Liver (tissue), 9 donors: ENCODE data around the gene MACROD1. TPM values are rescaled to one million over a fixed set of nuclear protein-coding genes. Genes with fewer than 3 reads are reported as not detected.

Experiments
- DNase-seq: peaks from one replicate; pipeline ENCODE4 v3.0.0-alpha.2; 2017; ENCODE audit warnings: low spot score
- H3K27ac ChIP-seq, 2 donors: one replicate each; pipeline ENCODE4 v1.7.0; 2013; ENCODE audit warnings: inconsistent platforms in 2 of 2, low read length in 2 of 2, control low read depth in 1 of 2, low read depth in 1 of 2, mild to moderate bottlenecking in 1 of 2
- H3K27me3 ChIP-seq, 4 donors: one replicate each; pipeline versions ENCODE4 v1.6.1 to v1.7.0; 2013; ENCODE audit warnings: low read length in 3 of 4, inconsistent platforms in 1 of 4, mild to moderate bottlenecking in 1 of 4, moderate library complexity in 1 of 4; ENCODE audit not compliant: control insufficient read depth in 4 of 4, insufficient read depth in 4 of 4
- H3K36me3 ChIP-seq, 4 donors: one replicate each; pipeline versions ENCODE4 v1.6.1 to v1.7.0; 2013; ENCODE audit warnings: low read length in 3 of 4, mild to moderate bottlenecking in 3 of 4, low read depth in 1 of 4, moderate library complexity in 1 of 4; ENCODE audit not compliant: control insufficient read depth in 4 of 4, insufficient read depth in 3 of 4
- H3K4me1 ChIP-seq, 4 donors: one replicate each; pipeline versions ENCODE4 v1.6.1 to v1.7.0; 2013; ENCODE audit warnings: low read length in 3 of 4, mild to moderate bottlenecking in 3 of 4, moderate library complexity in 1 of 4; ENCODE audit not compliant: control insufficient read depth in 4 of 4, insufficient read depth in 4 of 4
- H3K4me3 ChIP-seq, 3 donors: one replicate each; pipeline versions ENCODE4 v1.6.1 to v1.7.0; 2013; ENCODE audit warnings: low read length in 3 of 3, control low read depth in 1 of 3, low read depth in 1 of 3, mild to moderate bottlenecking in 1 of 3
- H3K9ac ChIP-seq, 2 donors: one replicate each; pipeline ENCODE4 v1.7.0; 2013; ENCODE audit warnings: low read length in 2 of 2, mild to moderate bottlenecking in 2 of 2, moderate library complexity in 2 of 2, control low read depth in 1 of 2, low read depth in 1 of 2
- H3K9me3 ChIP-seq, 4 donors: one replicate each; pipeline versions ENCODE4 v1.6.1 to v1.7.0; 2013; ENCODE audit warnings: low read length in 3 of 4; ENCODE audit not compliant: control insufficient read depth in 4 of 4
- EGR1 ChIP-seq, 2 donors: IDR thresholded peaks; 2 replicates each; pipeline ENCODE4 v1.6.1; 2016 to 2018; ENCODE audit warnings: antibody characterized with exemption in 2 of 2, low read depth in 2 of 2
- FOXA1 ChIP-seq: IDR thresholded peaks from 2 replicates; pipeline ENCODE4 v1.6.1; 2016; ENCODE audit warnings: antibody characterized with exemption
- GABPA ChIP-seq, 2 donors: IDR thresholded peaks in 1 of 2; conservative IDR thresholded peaks in 1 of 2; 2 replicates each; pipeline ENCODE4 v1.6.1; 2016; ENCODE audit warnings: antibody characterized with exemption in 2 of 2, mild to moderate bottlenecking in 1 of 2, moderate library complexity in 1 of 2
- HNF4A ChIP-seq, 2 donors: conservative IDR thresholded peaks; 2 replicates each; pipeline ENCODE4 v1.6.1; 2016; ENCODE audit warnings: antibody characterized with exemption in 2 of 2, mild to moderate bottlenecking in 2 of 2
- HNF4G ChIP-seq: IDR thresholded peaks from 2 replicates; pipeline ENCODE4 v1.6.1; 2016; ENCODE audit warnings: antibody characterized with exemption
- NR2F2 ChIP-seq: IDR thresholded peaks from 2 replicates; pipeline ENCODE4 v1.6.1; 2016; ENCODE audit warnings: antibody characterized with exemption
- RAD21 ChIP-seq, 2 donors: IDR thresholded peaks; 2 replicates each; pipeline ENCODE4 v1.6.1; 2016; ENCODE audit warnings: antibody characterized with exemption in 2 of 2, mild to moderate bottlenecking in 2 of 2
- RXRA ChIP-seq, 2 donors: IDR thresholded peaks; 2 replicates each; pipeline ENCODE4 v1.6.1; 2017 to 2018; ENCODE audit warnings: antibody characterized with exemption in 2 of 2, mild to moderate bottlenecking in 1 of 2
- SP1 ChIP-seq: IDR thresholded peaks from 2 replicates; pipeline ENCODE4 v1.6.1; 2018; ENCODE audit warnings: antibody characterized with exemption, mild to moderate bottlenecking
- YY1 ChIP-seq: IDR thresholded peaks from 2 replicates; pipeline ENCODE4 v1.6.1; 2016; ENCODE audit warnings: antibody characterized with exemption, mild to moderate bottlenecking
- WGBS: extraction: QIAGEN DNeasy Blood & Tissue Kit; methylation state at CpG from one replicate; pipeline ENCODE4 v1.1.7; 2013; 5-methylcytosine and 5-hydroxymethylcytosine counted together
- polyA plus RNA-seq, 2 donors: library from polyadenylated mRNA; stranded (reverse) in 1 of 2; unstranded in 1 of 2; fragments of 200-250 nt in 1 of 2; fragments of >200 nt in 1 of 2; fragmentation: Nextera tagmentation in 1 of 2; extraction: Ambion mirVana in 1 of 2; gene quantifications; one replicate each; pipeline versions ENCODE4 v1.2.1 to v1.2.3, GENCODE V29; 2013 to 2015
- total RNA-seq, 2 donors: library from RNA; depleted of rRNA; stranded (reverse); fragments of >200 nt; gene quantifications; one replicate each; pipeline ENCODE4 v1.2.3, GENCODE V29; 2014
- TF ChIP-seq, protein P1 (sequence below): IDR thresholded peaks from 2 replicates; pipeline ENCODE4 v1.6.1; 2016; ENCODE audit warnings: antibody characterized with exemption
- donor health status: healthy.
- donor health status: healthy.
- donor health status: healthy.
- donor health status: healthy.
- donor health status: healthy.

The MACROD1 gene
- total and polyA plus RNA-seq, 4 donors, result 8.9 to 25.9 (median 13.1) TPM

DNA sequence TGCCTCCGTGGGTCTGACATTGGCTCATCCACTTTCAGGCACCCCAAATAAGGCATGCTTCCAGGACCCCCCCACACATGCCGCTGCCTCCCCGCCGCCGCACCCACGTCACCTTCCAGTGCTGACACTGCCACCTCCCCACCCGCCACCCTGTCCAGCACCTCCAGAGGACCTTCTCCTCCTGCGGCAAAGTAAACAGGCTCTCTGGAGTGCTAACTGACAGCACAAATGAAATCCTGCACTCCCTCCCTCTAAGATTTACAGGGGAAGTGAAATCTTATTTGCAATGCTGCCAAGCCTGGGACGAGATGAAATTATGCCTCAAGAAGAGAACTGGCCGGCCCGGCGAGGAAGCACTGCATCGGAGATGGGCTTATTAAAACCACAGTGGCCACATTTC is 35.3 kb downstream of the MACROD1 start:
- H3K4me3 ChIP-seq, result no peak overlapping the region
- peaks cover 0 to 26% (median 13%) of the 10 kb centered on the region in 4 donors for H3K4me1 ChIP-seq
- no peaks in the 10 kb centered on the region for H3K27me3 ChIP-seq
- TF ChIP-seq RXRA (IDR thresholded peaks at IDR 0.05) (no peak), EGR1 (IDR thresholded peaks at IDR 0.05; ENCODE audit: low read depth in 2 of 2) (no peak), FOXA1 (no peak), HNF4G (no peak), NR2F2 (no peak), GABPA (IDR thresholded peaks at IDR 0.05 in 1 of 2, conservative IDR thresholded peaks at IDR 0.05 in 1 of 2) (no peak), HNF4A (conservative IDR thresholded peaks at IDR 0.05) (no peak)
- TF ChIP-seq, protein P1, sequence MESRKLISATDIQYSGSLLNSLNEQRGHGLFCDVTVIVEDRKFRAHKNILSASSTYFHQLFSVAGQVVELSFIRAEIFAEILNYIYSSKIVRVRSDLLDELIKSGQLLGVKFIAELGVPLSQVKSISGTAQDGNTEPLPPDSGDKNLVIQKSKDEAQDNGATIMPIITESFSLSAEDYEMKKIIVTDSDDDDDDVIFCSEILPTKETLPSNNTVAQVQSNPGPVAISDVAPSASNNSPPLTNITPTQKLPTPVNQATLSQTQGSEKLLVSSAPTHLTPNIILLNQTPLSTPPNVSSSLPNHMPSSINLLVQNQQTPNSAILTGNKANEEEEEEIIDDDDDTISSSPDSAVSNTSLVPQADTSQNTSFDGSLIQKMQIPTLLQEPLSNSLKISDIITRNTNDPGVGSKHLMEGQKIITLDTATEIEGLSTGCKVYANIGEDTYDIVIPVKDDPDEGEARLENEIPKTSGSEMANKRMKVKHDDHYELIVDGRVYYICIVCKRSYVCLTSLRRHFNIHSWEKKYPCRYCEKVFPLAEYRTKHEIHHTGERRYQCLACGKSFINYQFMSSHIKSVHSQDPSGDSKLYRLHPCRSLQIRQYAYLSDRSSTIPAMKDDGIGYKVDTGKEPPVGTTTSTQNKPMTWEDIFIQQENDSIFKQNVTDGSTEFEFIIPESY, result no peak
- DNase-seq, result no peak
- no peaks in the 10 kb centered on the region for H3K36me3 ChIP-seq
- whole genome bisulfite sequencing, result 82% methylated on average over 13 of the region's 13 CpGs
- H3K27ac ChIP-seq, result no peak overlapping the region
- H3K9me3 ChIP-seq, result no peaks in the 10 kb centered on the region
- no peak overlapping the region for H3K9ac ChIP-seq

DNA sequence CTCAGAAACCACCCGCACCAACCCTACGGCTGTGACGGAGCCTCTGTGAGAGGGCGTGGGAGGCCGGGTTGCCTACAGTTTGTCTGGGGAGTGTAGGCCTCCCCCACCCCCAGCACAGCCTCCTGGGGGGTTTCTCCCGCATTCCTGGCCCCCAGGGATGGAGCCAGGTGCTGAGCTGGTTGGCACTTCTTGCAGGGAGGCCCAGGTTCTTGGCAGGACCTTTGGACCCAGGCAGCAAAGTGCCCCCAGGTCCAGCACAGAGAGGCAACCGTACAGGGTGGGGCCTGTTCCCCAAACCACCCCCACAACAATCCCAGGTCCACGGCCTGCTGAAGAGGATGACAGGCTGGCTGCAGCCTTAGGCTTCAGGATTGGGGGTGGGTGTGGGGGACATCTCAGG is 36.5 kb downstream of the MACROD1 start:
- Histone ChIP-seq H3K9ac (no peak overlapping the region), H3K36me3 (peaks cover 0 to 3% (median 0%) of the 10 kb centered on the region in 4 donors), H3K9me3 (no peaks in the 10 kb centered on the region), H3K27me3 (no peaks in the 10 kb centered on the region), H3K4me1 (peaks cover 0 to 26% (median 13%) of the 10 kb centered on the region in 4 donors), H3K27ac (no peak overlapping the region), H3K4me3 (no peak overlapping the region)
- no peak for TF ChIP-seq HNF4G
- TF ChIP-seq HNF4A (conservative IDR thresholded peaks at IDR 0.05), result peak; percentile 34 to 49
- no peak for DNase-seq
- 79% methylated on average over 8 of the region's 8 CpGs for WGBS

GRCh38 chr11:64128255-64129006 is 37.5 kb downstream of the MACROD1 start:
- Histone ChIP-seq H3K4me3 (no peak overlapping the region), H3K27ac (no peak overlapping the region), H3K27me3 (no peaks in the 10 kb centered on the region), H3K36me3 (peaks cover 0 to 3% (median 0%) of the 10 kb centered on the region in 4 donors), H3K4me1 (peaks cover 0 to 26% (median 13%) of the 10 kb centered on the region in 4 donors), H3K9me3 (no peaks in the 10 kb centered on the region), H3K9ac (no peak overlapping the region)
- TF ChIP-seq NR2F2 (no peak), SP1 (no peak), RAD21 (IDR thresholded peaks at IDR 0.05) (no peak), YY1 (no peak), EGR1 (IDR thresholded peaks at IDR 0.05; ENCODE audit: low read depth in 2 of 2) (no peak)
- TF ChIP-seq, protein P1, result no peak
- DNase-seq, result no peak
- 86% methylated on average over 15 of the region's 15 CpGs for WGBS
